IMR-90 (cell line): ENCODE results near the gene DLX1.

Experiments
- BHLHE40 ChIP-seq: fragments of 150-350 bp; IDR thresholded peaks from 2 replicates; pipeline ENCODE4 v1.6.1; 2016; ENCODE audit warnings: mild to moderate bottlenecking, low read depth, low read length
- CHD1 ChIP-seq: IDR thresholded peaks from 2 replicates; pipeline ENCODE4 v1.6.1; 2012; ENCODE audit warnings: low read depth, low read length, improper control_type of control experiment
- CTCF ChIP-seq: conservative IDR thresholded peaks from 2 replicates; pipeline ENCODE4 v1.5.1; 2012; ENCODE audit warnings: mild to moderate bottlenecking, low read depth, low read length, improper control_type of control experiment
- ELK1 ChIP-seq: fragments of 150-350 bp; IDR thresholded peaks from 2 replicates; pipeline ENCODE4 v1.6.1; 2016; ENCODE audit warnings: low read depth, mild to moderate bottlenecking, low read length, moderate library complexity, borderline replicate concordance
- FOS ChIP-seq: fragments of 150-350 bp; IDR thresholded peaks from 2 replicates; pipeline ENCODE4 v1.6.1; 2016; ENCODE audit warnings: low read depth, low read length
- MAZ ChIP-seq: IDR thresholded peaks from 2 replicates; pipeline ENCODE4 v1.6.1; 2012; ENCODE audit warnings: low read depth, mild to moderate bottlenecking, low read length, improper control_type of control experiment, moderate library complexity, borderline replicate concordance
- POLR2A ChIP-seq: IDR thresholded peaks from 2 replicates; pipeline ENCODE4 v1.6.1; 2012; ENCODE audit warnings: mild to moderate bottlenecking, low read depth, low read length
- RAD21 ChIP-seq: IDR thresholded peaks from 2 replicates; pipeline ENCODE4 v1.6.1; 2012; ENCODE audit warnings: low read length, improper control_type of control experiment
- RFX5 ChIP-seq: IDR thresholded peaks from 2 replicates; pipeline ENCODE4 v1.8.0; 2012; ENCODE audit warnings: low read depth, mild to moderate bottlenecking, low read length, moderate library complexity
- SMC3 ChIP-seq: fragments of 150-350 bp; IDR thresholded peaks from 2 replicates; pipeline ENCODE4 v1.6.1; 2016; ENCODE audit warnings: low read depth, mild to moderate bottlenecking, antibody characterized with exemption, low read length, moderate library complexity
- USF2 ChIP-seq: fragments of 150-350 bp; IDR thresholded peaks from 2 replicates; pipeline ENCODE4 v1.6.1; 2017; ENCODE audit warnings: mild to moderate bottlenecking, antibody characterized with exemption, low read length, low read depth

GRCh38 chr2:172074254-172074653 lies 11.1 kb upstream of the DLX1 start:
- TF ChIP-seq CHD1 = no peak
- no peak for TF ChIP-seq CTCF
- TF ChIP-seq POLR2A = no peak
- no peak for TF ChIP-seq FOS
- no peak for TF ChIP-seq USF2
- TF ChIP-seq ELK1 = no peak
- TF ChIP-seq RAD21 = no peak
- no peak for TF ChIP-seq BHLHE40
- TF ChIP-seq SMC3 = no peak
- TF ChIP-seq MAZ = no peak
- TF ChIP-seq RFX5 = no peak
